B cell (primary cell): Measurements from ENCODE around the gene DLG1.

Experiments used
- EZH2 ChIP-seq: IDR thresholded peaks from 2 replicates; pipeline ENCODE4 v1.6.1; 2012; ENCODE audit warnings: borderline replicate concordance, low read depth, mild to moderate bottlenecking, moderate library complexity, low read length; ENCODE audit not compliant: insufficient read depth, poor library complexity, severe bottlenecking
- TF ChIP-seq, protein P1 (sequence below): fragments of 200-600 bp; IDR thresholded peaks from one replicate; pipeline ENCODE4 v1.8.0; 2022; ENCODE audit warnings: antibody characterized with exemption, mild to moderate bottlenecking

DNA sequence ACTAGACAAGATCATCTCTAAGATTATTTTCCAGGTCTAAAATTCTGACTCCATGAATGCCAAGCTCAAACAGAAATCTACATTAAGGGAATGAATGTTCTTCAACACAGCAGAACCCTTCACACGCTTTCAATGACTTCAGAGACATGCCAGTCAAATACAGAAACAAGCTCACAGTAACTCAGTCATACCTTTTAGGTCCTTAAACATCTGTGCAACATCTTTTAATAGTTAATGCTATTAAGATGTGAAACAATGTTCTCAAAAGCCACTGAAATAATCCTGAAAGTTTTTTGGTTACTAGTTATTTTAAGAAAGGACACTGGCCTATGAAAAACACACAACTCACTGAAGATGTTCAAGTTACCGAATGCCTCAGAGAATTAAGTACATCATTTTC is 2.5 kb downstream of the DLG1 start:
- TF ChIP-seq, protein P1, sequence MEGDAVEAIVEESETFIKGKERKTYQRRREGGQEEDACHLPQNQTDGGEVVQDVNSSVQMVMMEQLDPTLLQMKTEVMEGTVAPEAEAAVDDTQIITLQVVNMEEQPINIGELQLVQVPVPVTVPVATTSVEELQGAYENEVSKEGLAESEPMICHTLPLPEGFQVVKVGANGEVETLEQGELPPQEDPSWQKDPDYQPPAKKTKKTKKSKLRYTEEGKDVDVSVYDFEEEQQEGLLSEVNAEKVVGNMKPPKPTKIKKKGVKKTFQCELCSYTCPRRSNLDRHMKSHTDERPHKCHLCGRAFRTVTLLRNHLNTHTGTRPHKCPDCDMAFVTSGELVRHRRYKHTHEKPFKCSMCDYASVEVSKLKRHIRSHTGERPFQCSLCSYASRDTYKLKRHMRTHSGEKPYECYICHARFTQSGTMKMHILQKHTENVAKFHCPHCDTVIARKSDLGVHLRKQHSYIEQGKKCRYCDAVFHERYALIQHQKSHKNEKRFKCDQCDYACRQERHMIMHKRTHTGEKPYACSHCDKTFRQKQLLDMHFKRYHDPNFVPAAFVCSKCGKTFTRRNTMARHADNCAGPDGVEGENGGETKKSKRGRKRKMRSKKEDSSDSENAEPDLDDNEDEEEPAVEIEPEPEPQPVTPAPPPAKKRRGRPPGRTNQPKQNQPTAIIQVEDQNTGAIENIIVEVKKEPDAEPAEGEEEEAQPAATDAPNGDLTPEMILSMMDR: no peak
- TF ChIP-seq EZH2: no peak
